ENCODE results near the gene ZNF575.

GRCh38 chr19:43489310-43489709 lies 43.7 kb upstream of the ZNF575 start:
- TF ChIP-seq TAF1 (IDR thresholded peaks at IDR 0.05; ENCODE audit: borderline replicate concordance, insufficient read depth, low read length), result no peak
- no peak for TF ChIP-seq POLR2AphosphoS5 (IDR thresholded peaks at IDR 0.05; ENCODE audit: low read depth, low read length)
- TF ChIP-seq SIN3A (IDR thresholded peaks at IDR 0.05; ENCODE audit: borderline replicate concordance, insufficient read depth, low read length), result no peak
- no peak for TF ChIP-seq REST (IDR thresholded peaks at IDR 0.05; ENCODE audit: insufficient read depth in 1 of 2, low read depth in 2 of 2, low read length in 2 of 2)
- TF ChIP-seq FOXP2 (optimal IDR thresholded peaks at IDR 0.05; ENCODE audit: borderline replicate concordance, extremely low read depth, extremely low read length, insufficient read depth), result no peak
